Fibroblast of skin of scalp (primary cell): Measurements from ENCODE around the gene NAXE.
"Not testable (repeated sequence)": the region's sequence is repeated elsewhere in the genome, so short reads cannot be mapped to it uniquely, and the experiment has no call there.

Source experiments
- DNase-seq: peaks from one replicate; pipeline ENCODE4 v3.0.0-alpha.2; 2013

The NAXE gene

DNA sequence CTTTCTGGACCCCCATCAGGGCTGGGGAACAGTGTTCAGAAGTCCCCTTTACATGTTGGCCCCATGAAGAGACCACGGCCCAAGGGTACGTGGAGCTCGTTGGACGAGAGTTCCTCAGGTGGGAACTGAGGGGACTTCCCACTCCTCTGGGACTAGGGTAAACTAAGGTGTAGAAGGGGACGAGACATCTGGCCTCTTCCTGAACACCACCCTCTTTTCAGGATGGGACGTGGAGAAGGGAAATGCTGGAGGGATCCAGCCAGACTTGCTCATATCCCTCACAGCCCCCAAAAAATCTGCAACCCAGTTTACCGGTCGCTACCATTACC is 2.0 kb downstream of the NAXE start:
- DNase-seq = no peak

DNA sequence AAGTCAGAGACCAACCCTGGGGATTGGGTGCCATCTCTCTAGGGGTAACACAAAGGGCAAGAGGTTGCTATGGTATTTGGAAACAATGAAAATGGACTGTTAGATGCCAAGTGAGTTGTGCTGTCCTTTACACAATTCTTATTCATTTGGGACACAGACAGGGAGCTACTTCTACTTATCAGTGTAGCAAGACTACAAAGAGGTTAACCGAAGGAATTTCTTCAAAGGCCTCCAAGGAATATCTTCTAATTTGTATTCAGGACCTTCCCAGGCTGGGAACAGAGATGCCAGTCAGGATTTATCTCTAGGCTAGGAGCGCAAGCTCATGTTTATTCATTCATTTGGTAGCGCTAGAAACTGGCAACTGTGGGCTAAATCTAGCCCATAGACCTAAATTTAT is 2.6 kb downstream of the NAXE start:
- DNase-seq = no peak

DNA sequence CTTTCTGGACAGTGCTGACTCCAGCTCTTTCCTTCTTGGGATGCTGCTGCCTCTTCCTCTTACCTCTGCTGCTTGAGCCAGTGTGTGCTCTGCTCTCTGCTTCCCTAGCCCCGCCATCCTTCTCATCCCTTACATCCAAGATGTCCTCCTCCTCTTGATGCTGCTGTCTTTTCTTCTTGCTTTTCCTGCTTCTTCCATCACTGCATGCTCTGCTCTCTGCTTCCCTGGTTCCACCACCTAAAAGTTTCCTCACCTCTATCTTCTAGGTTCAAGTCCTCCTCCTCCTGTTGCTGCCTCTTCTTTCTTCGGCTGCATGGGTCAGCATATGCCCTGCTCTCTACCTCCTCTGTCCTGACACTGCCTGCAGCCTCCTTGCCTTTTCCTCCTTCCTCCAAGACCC is 3.4 kb downstream of the NAXE start:
- DNase-seq = no peak

DNA sequence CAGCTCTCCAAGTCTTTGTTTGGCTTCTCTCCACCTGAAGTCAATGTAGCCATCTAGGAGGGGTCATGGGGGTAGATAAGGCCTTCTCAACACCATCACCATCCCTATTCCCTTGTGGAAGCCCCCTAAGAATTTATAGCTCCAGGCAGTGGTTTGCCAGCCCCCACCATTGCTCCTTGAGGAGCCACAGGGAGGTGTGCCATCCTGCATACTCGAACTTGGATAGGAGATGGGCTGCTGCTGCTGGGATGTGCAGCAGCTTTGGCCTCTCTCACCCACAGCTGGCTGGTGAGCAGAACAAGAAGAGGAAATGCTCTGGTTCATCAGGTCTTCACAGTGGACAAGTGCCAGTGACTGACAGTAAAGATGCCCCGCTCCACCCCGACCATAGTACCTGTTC is 4.8 kb downstream of the NAXE start:
- DNase-seq = no peak

DNA sequence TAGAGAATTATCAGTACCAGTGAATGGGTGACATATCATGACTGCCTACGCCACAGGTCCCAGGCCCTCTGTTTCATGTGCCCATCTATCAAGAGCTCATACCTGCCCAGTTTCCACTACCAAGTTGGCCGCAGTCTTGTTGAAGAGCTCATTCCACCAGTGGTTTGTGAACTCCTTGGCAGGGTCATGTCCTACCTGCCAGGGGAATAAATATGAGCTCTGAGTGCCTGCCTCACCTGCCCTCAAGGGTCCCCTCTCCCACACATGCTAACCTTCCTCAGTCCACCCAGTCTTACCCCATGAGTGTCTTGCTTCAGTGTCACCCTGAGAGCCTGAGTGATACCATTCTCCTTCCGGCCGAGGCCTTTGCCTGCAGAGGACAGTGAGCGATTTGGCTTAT is 6.5 kb downstream of the NAXE start:
- no peak for DNase-seq

DNA sequence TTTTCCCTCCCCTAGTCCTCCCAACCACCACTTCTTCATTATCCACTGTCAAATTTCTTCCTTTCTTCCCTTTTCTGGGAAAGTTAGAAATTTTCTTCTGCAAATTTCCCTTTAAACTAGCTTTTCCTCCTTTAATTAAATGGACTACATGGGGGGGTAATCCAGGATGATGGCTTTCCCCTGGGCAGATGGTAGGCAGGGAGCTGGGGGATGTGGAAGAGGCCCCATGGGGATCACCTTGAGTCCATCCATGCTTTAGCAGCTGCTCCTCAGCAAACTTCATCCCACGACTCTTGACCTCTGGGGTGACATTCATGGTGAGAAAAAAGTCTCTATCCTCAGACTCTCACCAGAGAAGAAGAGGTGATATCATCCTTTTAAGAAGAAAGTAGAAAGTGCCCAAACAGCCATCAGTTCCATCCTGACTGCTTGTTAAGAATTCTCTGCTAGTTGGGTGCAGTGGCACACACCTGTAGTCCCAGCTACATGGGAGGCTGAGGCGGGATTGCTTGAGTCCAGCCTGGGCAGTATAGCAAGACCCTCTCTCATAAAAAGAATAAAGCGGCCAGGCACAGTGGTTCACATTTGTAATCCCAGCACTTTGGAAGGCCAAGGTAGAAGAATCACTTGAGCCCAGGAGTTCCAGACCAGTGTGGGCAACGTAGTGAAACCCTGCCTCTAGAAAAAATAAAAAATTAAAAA is 7.3 kb downstream of the NAXE start:
- DNase-seq = no peak

DNA sequence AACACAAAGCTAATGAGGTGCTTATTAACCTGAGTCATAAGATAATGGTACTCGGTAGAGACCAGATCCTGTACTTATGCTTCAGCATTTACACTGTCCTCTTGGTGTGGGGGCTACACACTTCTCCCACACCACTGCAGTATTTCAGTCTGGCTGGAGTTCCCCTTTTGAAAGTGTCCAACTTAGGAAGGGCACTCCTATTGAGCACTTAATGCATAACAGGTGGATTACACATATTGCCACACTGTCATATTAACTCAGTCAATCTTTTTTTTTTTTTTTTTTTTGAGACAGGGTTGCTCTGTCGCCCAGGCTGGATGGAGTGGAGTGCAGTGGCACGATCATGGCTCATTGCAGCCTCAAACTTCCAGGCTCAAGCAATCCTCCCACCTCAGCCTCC is 8.2 kb downstream of the NAXE start:
- DNase-seq = no peak

DNA sequence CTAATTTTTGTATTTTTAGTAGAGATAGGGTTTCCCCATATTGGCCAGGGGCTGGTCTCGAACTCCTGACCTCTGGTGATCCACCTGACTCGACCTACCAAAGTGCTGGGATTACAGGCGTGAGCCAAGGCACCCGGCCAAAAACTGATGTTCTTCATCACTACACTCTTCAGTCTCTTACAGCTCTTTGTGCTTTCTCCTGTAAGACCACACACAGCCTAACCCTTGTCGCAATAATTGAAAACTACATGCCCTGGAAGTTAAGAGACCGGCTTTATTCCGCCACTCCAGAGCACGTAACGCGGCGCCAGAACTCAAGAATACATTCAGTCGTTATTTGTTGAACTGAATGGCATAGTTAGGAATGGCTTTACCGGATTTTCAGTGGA is 9.2 kb downstream of the NAXE start:
- peak; percentile 7 for DNase-seq

DNA sequence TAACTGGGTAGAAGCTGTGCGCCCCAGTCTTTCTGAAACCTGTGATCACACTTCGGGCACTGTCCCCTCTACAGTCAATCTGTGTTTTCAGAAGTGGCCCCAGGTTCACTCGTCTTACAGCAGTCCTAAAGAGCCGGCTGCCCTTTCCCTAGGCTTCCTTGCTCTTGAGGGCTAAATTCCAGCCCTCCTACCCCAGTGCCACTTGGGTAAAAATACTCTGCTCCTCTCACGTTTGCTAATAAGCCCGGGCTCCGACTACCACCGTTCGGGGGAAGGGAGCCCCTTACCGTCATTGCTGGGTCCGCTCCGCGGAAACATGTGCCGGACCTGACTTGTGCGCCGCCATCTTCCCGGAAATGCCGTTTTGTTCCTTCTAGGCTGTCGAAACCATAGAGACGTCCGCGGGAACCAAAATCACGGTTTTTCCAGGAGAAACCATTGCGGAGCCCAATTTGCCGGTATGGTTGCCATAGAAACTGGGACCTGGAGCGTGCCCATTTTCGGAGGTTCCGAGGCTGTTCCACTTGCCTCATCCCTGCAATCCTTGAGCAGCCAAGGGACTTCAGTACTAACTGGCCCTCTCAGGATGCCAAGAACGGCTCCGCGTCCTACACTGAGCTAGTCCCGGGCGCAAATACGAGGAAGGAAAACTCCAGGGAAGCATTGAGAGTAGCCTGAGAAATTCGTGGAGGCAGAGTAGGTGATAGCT is 9.7 kb downstream of the NAXE start, which contains the start of gene GPATCH4:
GPATCH4 (minus strand) TSS at position 358 of the 709 bp plus-strand sequence.
- DNase-seq = peak; percentile 93

DNA sequence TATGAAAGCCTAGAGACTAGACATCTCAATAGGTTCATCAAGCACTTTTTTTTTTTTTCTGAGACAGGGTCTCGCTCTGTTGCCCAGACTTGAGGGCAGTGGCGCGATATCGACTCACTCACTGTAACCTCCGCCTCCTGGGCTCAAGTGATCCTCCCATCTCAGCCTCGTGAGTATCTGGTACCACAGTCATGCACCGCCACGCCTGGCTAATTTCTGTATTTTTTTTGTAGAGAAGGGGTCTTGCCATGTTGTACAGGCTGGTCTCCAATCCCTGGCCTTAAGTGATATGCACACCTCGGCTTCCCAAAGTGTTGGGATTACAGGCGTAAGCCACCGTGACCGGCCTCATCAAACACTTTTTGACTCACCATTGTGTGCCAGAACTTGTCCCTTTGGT is 10.3 kb downstream of the NAXE start:
- no peak for DNase-seq

DNA sequence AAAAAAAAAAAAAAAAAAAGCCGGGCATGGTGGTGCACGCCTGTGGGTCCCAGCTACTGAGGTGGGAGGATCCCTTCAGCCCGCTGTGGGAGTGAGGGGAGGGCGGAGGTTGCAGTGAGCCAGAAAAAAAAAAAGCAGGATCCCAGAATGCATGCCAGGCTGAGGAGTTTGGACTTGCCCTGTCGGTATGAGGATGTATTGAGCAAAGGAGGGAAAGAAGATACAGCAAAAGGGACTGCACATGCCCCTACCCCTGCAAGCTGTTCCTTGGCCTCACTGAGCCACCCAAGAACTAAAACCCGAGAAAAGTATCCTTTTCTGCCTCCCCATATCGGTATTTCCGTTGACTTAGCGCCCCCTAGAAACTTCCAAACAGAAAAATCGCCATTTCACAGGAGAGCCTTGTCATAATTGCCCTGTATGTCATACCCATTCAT is 11.0 kb downstream of the NAXE start:
- peak; percentile 20 for DNase-seq

DNA sequence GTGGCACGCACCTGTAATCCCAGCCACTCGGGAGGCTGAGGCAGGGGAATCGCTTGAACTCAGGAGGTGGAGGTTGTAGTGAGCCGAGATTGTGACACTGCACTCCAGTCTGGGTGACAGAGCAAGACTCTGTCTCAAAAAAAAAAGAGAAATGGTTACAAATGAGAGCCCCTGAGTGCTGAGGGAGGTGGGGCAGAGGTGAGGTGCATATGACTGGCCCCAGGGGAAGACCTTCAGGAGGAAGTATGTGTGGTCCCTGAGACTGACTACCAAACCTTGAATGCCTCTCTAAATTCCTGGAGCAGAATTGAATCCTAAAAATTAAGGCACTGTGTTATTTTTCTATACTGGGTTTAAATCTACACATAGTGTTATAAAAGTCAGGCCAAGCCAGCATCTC is 15.8 kb downstream of the NAXE start:
- not testable (repeated sequence) for DNase-seq

DNA sequence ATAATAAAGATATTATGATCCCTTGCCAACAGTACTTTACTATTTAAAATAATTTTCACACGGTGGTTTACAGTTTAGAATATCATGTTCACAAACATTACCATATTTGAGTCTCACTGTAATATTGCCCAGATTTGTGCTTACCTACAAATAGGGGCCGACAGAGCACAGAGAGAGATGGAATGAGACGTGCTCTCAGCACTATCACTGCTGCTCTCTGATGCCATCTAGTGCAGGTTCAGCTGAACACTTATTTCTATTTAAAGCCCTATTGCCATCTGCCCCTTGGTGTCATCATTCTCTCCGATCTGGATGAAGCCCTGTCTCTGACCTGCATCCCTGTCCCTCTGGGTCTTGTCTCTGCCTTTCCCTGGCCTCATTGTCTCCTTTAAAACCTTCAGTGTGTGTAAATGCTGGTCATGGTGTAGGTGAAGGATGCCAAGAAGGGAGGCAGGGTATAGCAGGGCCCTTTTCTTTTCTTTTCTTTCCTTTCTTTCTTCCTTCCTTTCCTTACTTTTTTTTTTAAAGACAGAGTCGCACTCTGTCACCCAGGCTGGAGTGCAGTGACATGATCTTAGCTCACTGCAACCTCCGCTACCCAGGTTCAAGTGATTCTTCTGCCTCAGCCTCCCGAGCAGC is 16.6 kb downstream of the NAXE start:
- DNase-seq = peak; percentile 77

DNA sequence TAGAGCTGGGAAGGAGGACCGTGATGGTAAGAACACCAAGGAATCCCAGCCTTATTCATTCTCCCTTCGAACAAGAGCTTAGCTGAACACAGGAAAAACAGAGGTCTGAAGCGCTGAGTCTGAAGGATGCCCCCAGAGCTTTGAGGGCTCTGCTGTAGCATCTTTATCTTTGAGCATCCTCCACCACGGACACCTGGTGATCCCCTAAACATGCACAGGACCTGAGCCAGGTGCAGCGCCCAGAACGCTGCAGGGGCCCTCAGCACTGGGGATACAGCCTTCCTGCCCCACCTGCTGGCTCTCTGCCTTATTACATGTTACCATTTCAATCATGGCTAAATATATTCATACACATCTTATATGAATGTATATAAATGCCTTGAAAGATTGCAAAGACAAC is 17.4 kb downstream of the NAXE start:
- DNase-seq = peak; percentile 17

DNA sequence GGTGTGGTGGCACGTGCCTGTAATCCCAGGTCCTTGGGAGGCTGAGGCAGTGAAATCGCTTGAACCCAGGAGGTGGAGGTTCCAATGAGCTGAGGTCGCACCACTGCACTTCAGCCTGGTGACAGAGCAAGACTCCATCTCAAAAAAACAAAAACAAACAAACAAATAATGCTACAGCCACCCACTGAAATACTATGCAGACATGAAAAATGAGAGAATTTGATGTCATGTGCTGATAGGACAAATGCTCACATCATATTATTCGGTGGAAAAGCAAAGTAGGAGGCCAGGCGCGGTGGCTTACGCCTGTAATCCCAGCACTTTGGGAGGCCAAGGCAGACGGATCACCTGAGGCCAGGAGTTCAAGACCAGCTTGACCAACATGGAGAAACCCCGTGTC is 18.5 kb downstream of the NAXE start:
- not testable (repeated sequence) for DNase-seq

DNA sequence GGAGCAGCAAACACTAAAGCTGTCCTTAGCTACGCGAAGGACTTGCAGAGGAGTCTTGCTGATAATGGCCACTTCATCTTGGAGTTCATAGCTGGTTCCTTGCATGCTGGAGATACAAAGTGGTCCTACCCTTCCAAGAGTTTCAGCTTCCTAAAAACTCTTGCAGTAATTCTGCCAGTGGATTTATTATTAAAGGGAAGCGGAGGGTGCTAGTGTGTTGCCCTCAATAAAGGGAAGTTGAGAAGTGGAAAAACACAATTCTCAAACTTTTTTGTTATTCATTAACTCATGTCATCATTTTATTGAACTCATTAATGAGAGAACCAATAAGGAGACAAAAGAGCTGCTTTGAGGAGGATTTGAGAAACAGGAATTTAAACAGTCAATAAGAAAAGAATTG is 21.1 kb downstream of the NAXE start:
- DNase-seq = no peak

DNA sequence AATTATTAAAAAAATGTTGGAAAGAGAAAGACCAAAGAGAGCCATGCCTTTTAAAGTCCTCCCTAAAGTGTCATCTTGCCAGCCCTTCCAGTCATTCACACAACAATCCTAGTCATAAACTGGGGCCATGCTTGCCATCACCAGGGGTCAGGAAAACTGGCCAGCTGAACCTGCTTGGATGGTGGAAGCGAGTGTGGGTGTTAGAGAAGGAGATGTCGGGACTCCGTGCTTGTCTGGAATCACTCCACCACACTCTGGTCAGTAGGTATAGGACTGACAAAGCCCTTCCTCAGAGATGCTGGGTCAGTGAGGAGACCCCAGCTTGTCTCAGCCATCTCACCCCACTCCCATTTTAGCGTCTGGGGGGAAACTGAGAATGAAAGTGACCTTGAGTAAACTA is 24.4 kb downstream of the NAXE start:
- DNase-seq = no peak

DNA sequence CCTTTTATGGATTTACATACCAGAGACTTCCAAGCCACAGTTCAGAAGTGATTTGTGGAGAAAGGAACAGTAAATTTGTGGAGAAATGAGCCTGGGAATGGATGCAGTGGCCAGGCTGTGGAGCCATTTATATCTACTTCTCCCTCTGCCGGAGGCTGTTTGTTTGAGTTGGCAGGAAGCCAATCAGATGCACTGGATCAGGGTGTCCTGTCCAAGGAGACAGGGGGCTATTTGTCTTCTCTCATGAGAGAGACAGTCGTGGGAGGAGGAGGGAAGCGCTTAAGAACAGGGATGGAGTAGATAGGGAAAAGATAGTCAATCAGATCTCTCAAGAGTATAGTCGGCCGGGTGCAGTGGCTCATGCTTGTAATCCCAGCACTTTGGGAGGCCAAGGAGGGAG is 24.9 kb downstream of the NAXE start:
- peak; percentile 35 for DNase-seq

DNA sequence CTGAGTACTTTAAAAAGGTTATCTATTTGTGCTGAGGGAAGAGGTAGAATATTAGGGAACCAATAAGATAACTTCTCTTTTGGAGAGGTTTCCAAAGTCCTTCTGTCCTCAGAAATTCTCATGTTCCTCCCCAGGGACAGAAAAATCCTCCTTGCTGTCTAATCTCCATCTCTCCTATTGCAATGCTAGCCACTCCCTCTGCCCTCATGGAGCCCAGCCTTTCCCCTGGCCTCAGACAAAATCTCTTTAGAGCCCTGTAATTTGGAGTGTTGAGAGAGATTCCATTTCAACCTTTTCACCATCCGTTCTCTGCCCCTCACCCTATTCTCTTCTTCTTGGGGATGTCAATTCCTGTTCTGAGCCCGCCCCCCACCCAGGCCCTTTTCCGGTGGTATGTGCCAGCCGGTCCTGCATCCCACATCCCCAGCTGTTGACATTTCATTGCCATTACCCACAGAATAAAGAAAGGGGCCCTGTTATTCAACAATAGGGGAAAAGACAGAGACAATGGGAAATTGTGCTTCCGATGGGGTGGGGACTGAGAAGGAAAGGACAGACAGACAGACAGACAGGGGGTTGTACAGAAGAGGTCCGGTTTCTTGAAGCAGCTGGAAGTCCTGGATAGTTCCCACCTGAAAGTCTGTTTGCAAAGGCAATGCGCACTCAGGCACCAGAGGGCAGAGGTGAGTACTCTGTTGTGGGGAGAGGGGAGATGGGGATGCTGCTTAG is 27.4 kb downstream of the NAXE start, which contains the start of gene HAPLN2:
HAPLN2 (plus strand) TSS at position 563 of the 729 bp plus-strand sequence. CDS start 4,076 bp downstream, outside the sequence.
- no peak for DNase-seq

DNA sequence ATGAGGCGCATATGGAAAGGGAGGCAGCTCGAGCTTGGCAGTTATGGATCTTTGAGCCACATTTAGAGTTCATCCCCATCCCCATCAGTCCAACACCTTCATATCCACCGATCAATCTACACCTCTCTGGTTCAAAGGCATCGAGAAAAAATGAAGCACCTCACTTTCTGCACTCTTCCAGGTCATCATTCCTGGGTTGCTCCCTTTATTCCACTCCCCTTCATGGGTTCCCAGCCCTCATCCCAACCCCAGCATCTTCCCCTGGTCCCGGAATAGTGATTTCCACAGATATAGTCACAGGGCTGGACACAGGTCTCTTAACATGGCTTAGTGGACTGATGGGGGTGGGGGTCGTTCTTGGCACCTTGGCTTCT is 28.0 kb downstream of the NAXE start:
- DNase-seq = no peak

DNA sequence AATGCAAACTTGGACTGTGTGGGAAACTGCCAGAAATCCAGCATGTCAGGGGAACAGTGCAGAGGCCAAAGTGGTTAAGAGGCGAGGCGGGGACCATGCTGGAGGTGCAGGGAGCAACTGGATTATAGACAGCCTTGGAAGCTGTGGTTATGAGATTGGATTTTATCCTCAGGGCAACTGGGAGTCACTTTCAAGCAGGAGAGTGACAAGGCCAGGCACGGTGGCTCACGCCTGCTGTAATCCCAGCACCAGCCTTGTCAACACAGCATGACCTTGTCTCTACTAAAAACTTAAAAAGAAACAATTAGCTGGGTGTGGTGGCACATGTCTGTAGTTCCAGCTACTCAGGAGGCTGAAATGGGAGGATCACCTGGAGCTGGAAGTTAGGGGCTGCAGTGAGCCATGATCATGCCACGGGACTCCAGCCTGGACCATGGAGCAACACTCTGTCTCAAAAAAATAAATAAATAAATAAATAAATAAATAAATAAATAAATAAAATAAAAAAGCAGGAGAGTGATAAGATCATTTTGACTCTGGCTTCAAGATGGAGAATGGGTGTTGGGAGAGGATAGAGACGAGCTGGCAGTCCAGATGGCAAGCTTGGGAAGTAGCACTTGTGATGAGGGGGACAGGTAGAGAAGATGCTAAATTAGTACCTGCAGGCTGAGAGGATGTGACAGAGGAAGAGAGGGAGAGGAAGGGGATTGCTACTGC is 31.2 kb downstream of the NAXE start:
- no peak for DNase-seq
